A549 treated with ZK216348 at 1 μM for 4 hours (cell line): ENCODE data around the gene REC8. TPM values are rescaled to one million over a fixed set of nuclear protein-coding genes. Genes with fewer than 3 reads are reported as not detected.

Experiments used
- total RNA-seq: library from RNA; stranded (reverse); fragments of 200-300 nt; extraction: Qiagen RNA extraction; gene quantifications from 5 replicates; pipeline ENCODE4 v1.2.3, GENCODE V29; 2022; ENCODE audit warnings: low read depth

Gene REC8
- total RNA-seq, 1 experiment from 2014 or later = 6.1 TPM

Other genes starting within 250 kb of the REC8 start
- 36.9 to 51.1 TPM (median 48.9 TPM) in 5 replicates for gene DHRS4, start 218.3 kb upstream of the REC8 start, total RNA-seq
- gene DHRS4L2, start 183.2 kb upstream of the REC8 start, total RNA-seq = 23.2 to 36.3 TPM (median 32.1 TPM) in 5 replicates
- gene CARMIL3, start 120.1 kb upstream of the REC8 start, total RNA-seq = 0.22 to 0.74 TPM (median 0.60 TPM) in 5 replicates
- gene CPNE6, start 100.5 kb upstream of the REC8 start, total RNA-seq = not detected in 5 replicates
- 13.5 to 21.1 TPM (median 19.2 TPM) in 5 replicates for gene PCK2, start 77.8 kb upstream of the REC8 start, total RNA-seq
- 19.4 to 22.4 TPM (median 21.7 TPM) in 5 replicates for gene DCAF11, start 57.3 kb upstream of the REC8 start, total RNA-seq
- 0.53 to 0.97 TPM (median 0.65 TPM) in 5 replicates for gene NRL, start 57.1 kb upstream of the REC8 start, total RNA-seq
- not detected in 5 replicates for gene FITM1, start 41.4 kb upstream of the REC8 start, total RNA-seq
- 149 to 185 TPM (median 165 TPM) in 5 replicates for gene PSME1, start 35.9 kb upstream of the REC8 start, total RNA-seq
- 37.8 to 64.0 TPM (median 62.7 TPM) in 5 replicates for gene EMC9, start 30.5 kb upstream of the REC8 start, total RNA-seq
- gene PSME2, start 25.5 kb upstream of the REC8 start, total RNA-seq = 149 to 205 TPM (median 163 TPM) in 5 replicates
- gene RNF31, start 24.6 kb upstream of the REC8 start, total RNA-seq = 14.7 to 35.4 TPM (median 31.7 TPM) in 5 replicates
- 15.5 to 24.9 TPM (median 19.7 TPM) in 5 replicates for gene IRF9, start 10.8 kb upstream of the REC8 start, total RNA-seq
- gene IPO4, start 16.7 kb downstream of the REC8 start, total RNA-seq = 51.4 to 91.8 TPM (median 77.1 TPM) in 5 replicates
- 48.0 to 74.0 TPM (median 66.9 TPM) in 5 replicates for gene TM9SF1, start 23.4 kb downstream of the REC8 start, total RNA-seq
- not detected in 5 replicates for gene TSSK4, start 33.6 kb downstream of the REC8 start, total RNA-seq
- gene CHMP4A, start 41.4 kb downstream of the REC8 start, total RNA-seq = 76.7 to 107 TPM (median 84.4 TPM) in 5 replicates
- 22.6 to 33.8 TPM (median 29.9 TPM) in 5 replicates for gene MDP1, start 44.0 kb downstream of the REC8 start, total RNA-seq
- 456 to 538 TPM (median 471 TPM) in 5 replicates for gene NEDD8, start 60.3 kb downstream of the REC8 start, total RNA-seq
- gene GMPR2, start 60.8 kb downstream of the REC8 start, total RNA-seq = 53.6 to 67.0 TPM (median 57.2 TPM) in 5 replicates
- gene TINF2, start 70.5 kb downstream of the REC8 start, total RNA-seq = 31.9 to 41.7 TPM (median 36.3 TPM) in 5 replicates
- gene TGM1, start 91.1 kb downstream of the REC8 start, total RNA-seq = 0.72 to 1.3 TPM (median 0.74 TPM) in 5 replicates
- gene RABGGTA, start 99.5 kb downstream of the REC8 start, total RNA-seq = 13.7 to 19.6 TPM (median 18.4 TPM) in 5 replicates
- gene DHRS1, start 127.7 kb downstream of the REC8 start, total RNA-seq = 9.5 to 15.2 TPM (median 13.7 TPM) in 5 replicates
- 11.6 to 19.3 TPM (median 18.7 TPM) in 5 replicates for gene NOP9, start 127.8 kb downstream of the REC8 start, total RNA-seq
- 0.12 to 0.21 TPM (median 0.18 TPM) in 4 of 5 replicates, not detected in the other for gene CIDEB, start 135.9 kb downstream of the REC8 start, total RNA-seq
- gene LTB4R2, start 138.1 kb downstream of the REC8 start, total RNA-seq = 2.0 to 6.3 TPM (median 5.6 TPM) in 5 replicates
- 3.2 to 6.8 TPM (median 5.9 TPM) in 5 replicates for gene LTB4R, start 139.4 kb downstream of the REC8 start, total RNA-seq
- gene ADCY4, start 163.0 kb downstream of the REC8 start, total RNA-seq = 0.21 TPM in 1 of 5 replicates, not detected in the others
- gene RIPK3, start 167.9 kb downstream of the REC8 start, total RNA-seq = not detected in 5 replicates
- gene NFATC4, start 196.1 kb downstream of the REC8 start, total RNA-seq = 0.15 to 0.36 TPM (median 0.25 TPM) in 4 of 5 replicates, not detected in the other
- gene NYNRIN, start 226.9 kb downstream of the REC8 start, total RNA-seq = 0.25 to 0.57 TPM (median 0.27 TPM) in 5 replicates